Measurements from ENCODE around the gene P3H2.

GRCh38 chr3:189942948-189943347 lies 177.7 kb downstream of the P3H2 start:
- TF ChIP-seq CTCF (IDR thresholded peaks at IDR 0.05) (no peak), POLR2AphosphoS5 (IDR thresholded peaks at IDR 0.05; ENCODE audit: low read depth, low read length) (no peak), REST (IDR thresholded peaks at IDR 0.05; ENCODE audit: insufficient read depth in 1 of 2, low read depth in 2 of 2, low read length in 1 of 2) (no peak), SIN3A (IDR thresholded peaks at IDR 0.05; ENCODE audit: borderline replicate concordance, insufficient read depth, low read depth, low read length) (no peak), TCF7L2 (IDR thresholded peaks at IDR 0.05; ENCODE audit: low read depth, low read length) (no peak)

All from Panc1 (cell line).